ENCODE data around the gene ATP10A.

DNA sequence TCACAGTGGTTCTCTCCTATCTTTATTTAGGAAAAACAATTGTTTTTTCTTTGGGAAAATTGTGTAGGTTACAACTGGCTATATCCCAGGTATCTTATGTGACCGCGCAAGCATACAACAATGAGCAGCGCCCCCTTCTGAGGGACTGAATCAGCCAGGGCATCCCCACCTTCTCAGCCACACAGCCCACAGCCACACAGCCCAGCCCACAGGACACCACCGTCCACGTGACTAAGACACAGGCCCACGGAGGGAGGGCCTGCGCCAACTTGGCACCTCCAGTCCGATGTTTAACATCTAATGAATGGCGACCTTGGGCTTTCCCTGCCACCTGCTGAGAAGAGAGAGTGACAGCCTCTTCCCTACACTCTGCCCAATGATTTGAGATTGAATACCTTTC, 68.1 kb downstream of the ATP10A start:
- TF ChIP-seq CEBPG (CRISPR knock-in tag; IDR thresholded peaks at IDR 0.05) (no peak), CEBPG (tag; conservative IDR thresholded peaks at IDR 0.05 in 1 of 2, IDR thresholded peaks at IDR 0.05 in 1 of 2) (no peak), USF2 (CRISPR knock-in tag; IDR thresholded peaks at IDR 0.05) (0 out of 2 replicates have a peak, but pooled peaks have one; percentile 14), NCOA1 (IDR thresholded peaks at IDR 0.05; ENCODE audit: low read depth) (no peak), MAFG (tag; conservative IDR thresholded peaks at IDR 0.05) (no peak), YBX1 (IDR thresholded peaks at IDR 0.05) (no peak), RBM34 (IDR thresholded peaks at IDR 0.05; ENCODE audit: borderline replicate concordance, insufficient read depth, low read length) (no peak), EZH2 (IDR thresholded peaks at IDR 0.05; ENCODE audit: borderline replicate concordance, low read depth, low read length) (no peak), RFX5 (IDR thresholded peaks at IDR 0.05; ENCODE audit: low read depth, low read length) (no peak), HDAC1 (IDR thresholded peaks at IDR 0.05) (no peak), MYC (IDR thresholded peaks at IDR 0.05; ENCODE audit: low read depth, low read length) (no peak), MYC (CRISPR knock-in tag; IDR thresholded peaks at IDR 0.05; ENCODE audit: borderline replicate concordance, low read depth) (no peak), DDX20 (tag; IDR thresholded peaks at IDR 0.05; ENCODE audit: low read depth) (no peak), POLR2AphosphoS5 (IDR thresholded peaks at IDR 0.05; ENCODE audit: control insufficient read depth, insufficient read depth, low read depth, low read length) (no peak), HCFC1 (IDR thresholded peaks at IDR 0.05; ENCODE audit: low read depth, low read length) (no peak)
- TF ChIP-seq, protein P1, sequence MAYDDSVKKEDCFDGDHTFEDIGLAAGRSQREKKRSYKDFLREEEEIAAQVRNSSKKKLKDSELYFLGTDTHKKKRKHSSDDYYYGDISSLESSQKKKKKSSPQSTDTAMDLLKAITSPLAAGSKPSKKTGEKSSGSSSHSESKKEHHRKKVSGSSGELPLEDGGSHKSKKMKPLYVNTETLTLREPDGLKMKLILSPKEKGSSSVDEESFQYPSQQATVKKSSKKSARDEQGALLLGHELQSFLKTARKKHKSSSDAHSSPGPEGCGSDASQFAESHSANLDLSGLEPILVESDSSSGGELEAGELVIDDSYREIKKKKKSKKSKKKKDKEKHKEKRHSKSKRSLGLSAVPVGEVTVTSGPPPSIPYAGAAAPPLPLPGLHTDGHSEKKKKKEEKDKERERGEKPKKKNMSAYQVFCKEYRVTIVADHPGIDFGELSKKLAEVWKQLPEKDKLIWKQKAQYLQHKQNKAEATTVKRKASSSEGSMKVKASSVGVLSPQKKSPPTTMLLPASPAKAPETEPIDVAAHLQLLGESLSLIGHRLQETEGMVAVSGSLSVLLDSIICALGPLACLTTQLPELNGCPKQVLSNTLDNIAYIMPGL (CRISPR knock-in tag; IDR thresholded peaks at IDR 0.05) = no peak
